Measurements from ENCODE around the gene SEMA3A.

The SEMA3A gene

DNA sequence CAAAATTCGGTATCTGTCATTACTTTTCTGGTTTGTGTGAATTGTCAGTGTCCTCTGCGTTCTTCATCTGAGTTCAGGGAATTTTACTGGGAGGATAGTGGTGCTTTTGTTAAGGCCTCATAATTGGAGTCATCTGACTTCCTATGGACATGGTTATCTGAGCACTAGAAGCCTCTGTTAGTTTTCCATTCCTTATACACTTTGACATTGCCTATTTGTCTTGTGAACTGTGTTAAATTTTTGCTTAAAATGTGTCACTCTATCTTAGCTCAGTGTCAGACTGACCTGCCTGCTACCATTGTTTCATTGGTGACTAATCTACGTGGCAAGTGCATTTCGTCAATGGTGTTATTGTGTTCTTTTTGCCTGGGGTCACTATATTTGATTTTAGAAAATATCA, 253.3 kb downstream of the SEMA3A start:
- DNase-seq (ENCODE audit: extremely low read depth in 1 of 2, low read depth in 1 of 2): no peak

DNA sequence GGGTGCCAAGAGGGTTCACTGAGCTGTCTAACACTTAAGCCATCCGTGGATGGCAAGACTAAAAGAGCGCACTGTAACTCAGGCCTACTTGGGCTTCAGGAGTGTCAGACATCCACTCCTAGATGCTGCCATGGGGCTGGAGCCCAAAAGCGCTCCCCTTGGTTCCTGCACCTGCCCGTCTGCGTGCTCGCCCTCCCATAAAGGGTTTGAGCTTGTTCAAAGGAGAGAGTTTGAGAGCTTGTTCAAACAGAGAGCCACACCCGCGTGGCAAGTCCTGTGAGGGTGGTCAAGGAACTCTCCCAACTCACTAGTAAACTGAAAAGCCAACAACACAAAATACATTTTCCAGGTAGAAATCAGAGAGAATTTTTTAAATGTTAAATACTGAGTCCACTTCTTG, 256.7 kb downstream of the SEMA3A start:
- no peak for DNase-seq (ENCODE audit: extremely low read depth in 1 of 2, low read depth in 1 of 2)

DNA sequence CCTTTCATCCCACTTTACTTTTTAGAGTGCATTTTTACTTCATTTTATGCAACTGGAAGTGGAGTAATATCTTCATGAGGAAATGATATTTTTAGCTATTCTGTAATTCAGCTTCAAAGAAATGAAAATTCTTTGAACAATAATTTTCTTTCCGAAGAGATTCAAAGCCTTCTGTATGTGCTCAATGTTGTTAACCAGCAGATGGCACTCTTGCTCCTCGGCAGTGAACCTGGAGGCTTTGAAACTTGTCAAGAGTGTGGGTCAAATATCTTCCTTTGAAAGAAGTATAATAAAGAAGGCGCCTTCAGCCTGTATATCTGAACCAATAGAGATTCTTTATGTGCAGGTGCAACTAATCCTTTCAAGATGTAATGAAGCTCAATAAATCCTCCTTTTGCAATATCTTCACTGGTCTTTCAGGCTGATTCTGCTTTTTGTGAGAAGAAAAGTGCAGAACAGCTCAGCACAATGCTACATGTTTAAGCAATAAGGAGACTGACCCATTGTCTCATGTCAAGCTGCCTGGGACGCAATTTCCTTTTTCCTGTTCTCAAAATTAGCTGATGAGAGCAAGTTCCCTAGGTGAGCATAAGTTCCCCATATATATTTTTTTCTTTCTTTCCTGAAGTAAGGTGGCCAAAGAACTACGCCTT, 258.4 kb downstream of the SEMA3A start:
- peak; percentile 4 to 11 for DNase-seq (ENCODE audit: extremely low read depth in 1 of 2, low read depth in 1 of 2)

DNA sequence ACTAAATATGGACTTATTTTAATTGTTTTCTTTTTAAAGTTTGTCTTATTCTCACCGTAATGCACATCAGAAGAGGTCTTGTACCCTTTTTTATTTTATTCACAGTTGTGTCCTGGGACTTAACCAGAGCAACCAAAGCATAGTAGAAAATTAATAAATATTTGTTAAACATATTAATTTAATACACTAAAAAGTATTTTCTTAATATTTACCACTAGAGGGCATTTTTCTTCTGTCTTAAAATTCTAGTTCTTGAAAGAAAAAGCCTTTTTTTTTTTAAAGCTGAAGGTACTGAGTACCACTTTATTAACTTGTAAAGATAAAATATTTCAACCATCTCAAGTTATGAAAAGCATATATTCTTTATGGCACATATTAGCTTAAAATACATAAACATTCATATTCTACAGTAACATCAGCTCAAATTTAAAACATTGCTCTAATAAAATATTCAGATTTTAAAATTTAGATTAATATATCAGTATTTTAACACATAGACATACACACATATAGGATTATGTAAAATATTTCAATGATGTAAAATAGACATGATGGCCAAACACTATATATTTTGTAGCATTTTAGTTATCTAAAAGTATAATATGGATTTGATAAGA, 260.4 kb downstream of the SEMA3A start:
- no peak for DNase-seq (ENCODE audit: extremely low read depth in 1 of 2, low read depth in 1 of 2)

DNA sequence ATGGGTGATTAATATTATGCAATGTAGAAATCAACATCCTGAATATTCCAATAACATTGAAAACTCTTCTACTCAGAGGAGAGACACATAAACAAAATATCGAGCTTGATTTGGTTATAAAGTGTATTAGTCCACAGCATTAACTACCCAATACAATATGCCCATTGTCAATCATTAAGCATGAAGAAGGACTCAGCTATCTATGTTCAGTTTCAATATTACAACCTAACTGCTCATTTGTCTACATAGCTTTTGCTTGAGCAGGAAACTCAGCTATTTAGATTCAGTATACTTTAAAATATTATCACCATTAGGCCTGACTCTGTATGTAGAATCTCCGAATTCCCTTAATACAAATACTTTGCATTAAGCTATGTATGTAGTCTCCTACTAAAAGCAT, 262.6 kb downstream of the SEMA3A start:
- DNase-seq (ENCODE audit: extremely low read depth in 1 of 2, low read depth in 1 of 2): no peak

DNA sequence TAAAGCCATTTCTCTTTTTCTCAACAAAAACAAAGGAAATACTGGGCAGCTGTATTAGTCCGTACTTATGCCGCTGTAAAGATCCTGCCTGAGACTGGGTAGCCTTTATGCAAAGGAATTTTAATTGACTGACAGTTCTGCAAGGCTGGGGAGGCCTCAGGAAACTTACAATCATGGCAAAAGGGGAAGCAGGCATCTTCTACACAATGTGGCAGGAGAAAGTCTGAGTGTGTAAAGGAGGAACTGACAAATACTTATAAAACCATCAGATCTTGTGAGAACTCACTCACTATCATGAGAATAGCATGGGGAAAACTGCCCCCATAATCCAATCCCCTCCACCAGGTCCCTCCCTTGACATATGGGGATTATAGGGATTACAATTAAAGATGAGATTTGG, 264.3 kb downstream of the SEMA3A start:
- DNase-seq (ENCODE audit: extremely low read depth in 1 of 2, low read depth in 1 of 2): no peak

DNA sequence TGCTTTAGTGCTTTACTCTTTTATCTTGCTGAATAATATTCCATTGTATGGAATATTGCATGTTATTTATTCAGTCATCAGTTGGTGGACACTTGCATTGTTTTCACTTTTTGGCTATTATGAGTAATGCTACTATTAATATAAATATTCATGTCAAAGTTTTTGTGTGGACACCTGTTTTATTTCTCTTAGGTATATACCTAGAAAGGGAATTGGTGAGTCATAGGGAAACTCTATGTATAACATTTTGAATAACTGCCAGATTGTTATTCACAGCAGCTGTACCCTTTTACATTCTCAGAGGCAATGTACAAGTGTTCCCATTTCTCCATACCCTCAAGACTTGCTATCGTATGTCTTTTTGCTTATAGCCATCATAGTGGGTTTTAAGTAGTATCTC, 268.7 kb downstream of the SEMA3A start:
- DNase-seq (ENCODE audit: extremely low read depth in 1 of 2, low read depth in 1 of 2): no peak

DNA sequence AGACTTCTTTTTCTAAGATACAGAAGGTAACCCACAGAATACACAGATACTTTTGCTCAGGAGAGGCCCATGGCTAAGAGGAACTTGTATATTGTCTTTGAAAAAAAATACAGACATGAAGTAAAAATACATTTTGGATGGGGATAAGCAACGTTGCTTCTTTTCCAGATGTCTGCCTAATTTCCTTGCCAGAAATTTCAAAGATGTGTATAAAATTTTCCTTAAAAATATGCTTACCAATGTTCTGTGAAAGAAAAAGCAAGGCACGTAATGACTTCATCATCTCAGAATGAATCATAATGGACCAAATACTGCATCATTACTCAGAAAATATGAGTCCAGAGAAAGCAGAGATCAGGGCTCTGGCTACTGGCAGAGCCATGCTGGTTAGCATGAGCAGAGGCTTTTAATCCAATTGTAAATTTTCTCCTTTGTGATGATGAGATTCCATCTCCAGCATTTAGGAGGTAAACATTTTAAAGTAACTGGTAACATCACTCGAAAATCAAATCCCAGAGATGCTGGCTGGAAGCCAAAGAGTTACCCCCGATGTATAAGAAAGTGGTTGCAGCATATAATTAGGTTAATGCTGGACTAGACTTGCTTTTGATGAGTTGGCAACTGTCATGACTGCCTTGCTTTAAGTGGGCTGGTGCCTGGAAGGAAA, 272.5 kb downstream of the SEMA3A start:
- DNase-seq (ENCODE audit: extremely low read depth in 1 of 2, low read depth in 1 of 2): no peak

DNA sequence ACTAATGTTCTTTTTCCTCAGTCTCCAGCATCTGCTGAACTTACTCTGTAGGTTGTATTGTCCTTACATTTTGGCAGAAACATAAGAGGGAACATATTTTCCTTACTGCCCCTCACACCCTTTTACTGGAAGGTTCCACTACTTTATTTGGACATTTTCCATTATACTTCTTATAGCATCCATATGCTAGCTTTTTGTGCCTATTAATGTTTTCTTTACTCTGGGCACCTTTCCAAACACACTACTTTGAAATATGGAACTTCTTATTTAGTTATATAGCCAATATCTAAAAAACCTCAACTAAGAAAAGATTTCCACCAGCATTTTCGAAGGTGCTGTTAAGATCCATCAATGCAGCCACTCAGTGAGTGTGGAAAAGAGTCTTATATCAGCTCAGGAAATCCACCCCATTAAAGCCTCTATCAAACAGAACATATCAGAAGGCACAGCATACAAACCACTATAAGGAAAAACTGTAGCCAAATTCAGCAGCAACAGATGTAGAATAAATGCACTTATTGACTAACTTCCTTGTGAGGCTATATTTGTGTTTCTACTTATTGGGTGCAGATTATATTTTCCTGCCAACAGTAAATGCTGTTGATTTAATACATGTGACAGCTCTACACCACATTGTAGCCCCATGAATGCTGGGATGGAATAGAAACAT, 273.2 kb downstream of the SEMA3A start:
- DNase-seq (ENCODE audit: extremely low read depth in 1 of 2, low read depth in 1 of 2): no peak

DNA sequence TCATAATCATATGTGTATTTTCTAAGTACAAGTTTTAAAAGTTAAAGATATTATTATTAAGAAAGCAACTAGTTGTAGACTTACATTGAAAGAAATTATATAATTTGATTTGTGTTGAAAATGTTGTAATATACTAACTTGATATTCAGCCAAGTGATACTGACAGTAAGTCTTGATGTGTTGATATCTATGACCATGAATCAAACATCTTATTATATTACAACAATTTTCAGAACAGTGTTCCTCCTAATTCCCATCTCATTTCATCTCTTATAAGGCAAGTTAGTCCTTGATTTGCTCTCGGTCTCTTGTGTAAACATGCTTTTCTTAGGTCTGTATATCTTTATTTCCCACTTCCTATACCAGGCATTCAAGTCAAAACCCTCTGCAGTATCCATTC, 276.4 kb downstream of the SEMA3A start:
- DNase-seq (ENCODE audit: extremely low read depth in 1 of 2, low read depth in 1 of 2): no peak

DNA sequence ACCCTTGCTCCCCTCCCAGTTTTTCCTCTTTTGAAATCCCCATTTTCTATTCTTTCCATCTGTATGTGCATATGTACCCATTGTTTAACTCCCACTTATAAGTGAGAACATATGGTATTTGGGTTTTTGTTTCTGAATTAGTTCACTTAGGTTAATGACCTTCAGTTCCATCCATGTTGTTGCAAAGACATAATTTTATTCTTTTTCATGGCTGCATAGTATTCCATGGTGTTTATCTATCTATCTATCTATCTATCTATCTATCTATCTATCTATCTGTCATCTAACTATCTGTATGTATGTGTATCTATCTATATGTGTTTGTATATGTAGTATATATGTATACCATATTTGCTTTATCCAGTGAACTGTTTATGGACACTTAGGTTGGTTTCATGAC, 281.4 kb downstream of the SEMA3A start:
- DNase-seq (ENCODE audit: extremely low read depth in 1 of 2, low read depth in 1 of 2): no peak

DNA sequence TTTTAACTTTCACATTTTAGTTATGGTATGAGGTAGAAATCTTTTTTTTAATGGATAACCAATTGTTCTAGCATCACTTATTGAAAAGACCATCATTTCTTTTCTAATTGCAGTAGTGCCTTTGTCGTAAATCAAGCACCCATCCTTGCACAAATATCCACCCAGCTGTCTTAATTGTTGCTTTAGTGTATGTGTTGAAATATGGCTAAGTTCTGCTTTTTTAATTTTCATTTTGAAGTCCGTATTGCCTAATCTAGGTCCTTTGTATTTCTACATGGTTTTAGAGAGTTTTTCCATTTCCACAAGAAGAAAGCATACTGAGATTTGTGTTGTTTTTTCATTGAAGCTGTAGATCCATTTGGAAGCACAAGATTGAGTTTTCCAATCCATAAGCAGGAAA, 286.1 kb downstream of the SEMA3A start:
- DNase-seq (ENCODE audit: extremely low read depth in 1 of 2, low read depth in 1 of 2): no peak

Measured in activated CD8-positive, alpha-beta memory T cell treated with anti-CD3 and anti-CD28 coated beads for 1 hour (primary cell).